ENCODE measurements around the gene GPD2.

DNA sequence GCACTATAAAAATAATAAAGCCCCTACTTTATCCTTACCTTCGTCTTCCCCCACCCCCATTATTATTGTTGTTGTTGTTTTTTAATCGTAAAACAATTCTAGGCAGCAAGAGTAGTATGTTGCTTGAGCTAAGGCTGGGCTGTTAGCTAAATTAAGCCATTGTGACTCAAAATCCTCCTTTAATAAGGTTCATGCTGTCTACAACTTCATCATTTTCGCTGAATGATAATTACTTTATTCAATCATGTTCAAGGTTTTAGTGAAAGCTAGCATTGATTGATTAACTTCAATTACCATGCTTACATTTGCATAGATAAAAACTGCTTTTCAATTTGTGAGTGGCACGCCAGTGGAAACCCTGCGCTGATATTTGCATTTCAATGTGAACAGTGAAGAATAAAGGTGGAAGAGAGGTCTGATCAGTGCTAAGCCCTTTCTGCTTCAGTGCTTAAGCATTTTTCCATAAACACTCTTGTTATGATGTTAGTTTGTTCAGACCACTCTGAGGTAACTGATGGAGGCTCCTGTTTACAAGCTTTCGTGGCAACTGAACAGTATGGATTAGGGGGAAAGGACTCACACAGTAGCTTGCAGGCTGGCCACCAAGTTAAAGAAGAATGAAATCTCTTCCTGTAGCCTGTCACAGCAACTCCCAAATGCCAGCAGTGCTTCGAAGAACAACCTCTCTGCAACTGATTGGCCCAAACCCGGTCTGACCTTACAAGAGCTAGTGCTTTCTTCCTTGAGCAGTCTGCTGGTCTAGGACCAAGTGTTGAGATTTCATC is 156.8 kb downstream of the GPD2 start:
- TF ChIP-seq POLR2AphosphoS5 (IDR thresholded peaks at IDR 0.05; ENCODE audit: borderline replicate concordance, low read depth, low read length) = no peak
- no peak for TF ChIP-seq EZH2 (IDR thresholded peaks at IDR 0.05)
- no peak for TF ChIP-seq FOXP2 (optimal IDR thresholded peaks at IDR 0.05; ENCODE audit: control extremely low read depth, extremely low read length, insufficient read depth)
